Panc1 (cell line): Measurements from ENCODE around the gene NAPSA. TPM values are rescaled to one million over a fixed set of nuclear protein-coding genes. Genes with fewer than 3 reads are reported as not detected.
A peak's percentile ranks its signal among the peaks of the same experiment; 100 is the strongest.

Source experiments
- ATAC-seq: fragments of 200-7000 bp; cut with Tn5 transposase; 2 replicates; pipeline ENCODE4 v1.9.1; 2020; ENCODE audit warnings: mild to moderate bottlenecking, moderate library complexity
- BruUV-seq: library from RNA; stranded (reverse); fragments of 400-500 nt; replicated peaks from 2 replicates; lab custom pipeline; 2021; lab: Mats Ljungman, UMichigan
- CTCF ChIA-PET: fragments of 300-600 bp; sonication (Branson Sonifier 250); formaldehyde crosslinking; loops from one replicate; lab custom pipeline; 2022; ENCODE audit warnings: antibody characterized with exemption; lab: Charles Lee
- POLR2A ChIA-PET: fragments of 300-600 bp; sonication (Branson Sonifier 250); formaldehyde crosslinking; loops from one replicate; lab custom pipeline; 2022; ENCODE audit warnings: antibody characterized with exemption; lab: Charles Lee
- DNase-seq: peaks from one replicate; pipeline ENCODE4 v3.0.0-alpha.2; 2010; ENCODE audit warnings: low read depth, low spot score
- H3K27ac ChIP-seq: 2 replicates; pipeline ENCODE4 v1.5.1; 2011; ENCODE audit warnings: mild to moderate bottlenecking, low read length, inconsistent platforms
- H3K27me3 ChIP-seq: fragments of 200-500 bp; sonication (Bioruptor generic); 2 replicates; pipeline ENCODE4 v1.6.0; 2014; ENCODE audit warnings: low read length, inconsistent platforms; ENCODE audit not compliant: control insufficient read depth, insufficient read depth
- H3K36me3 ChIP-seq: fragments of 200-500 bp; sonication (Bioruptor generic); 2 replicates; pipeline ENCODE4 v1.5.1; 2014; ENCODE audit warnings: inconsistent platforms, mild to moderate bottlenecking, low read length, moderate library complexity; ENCODE audit not compliant: control insufficient read depth, insufficient read depth
- H3K4me1 ChIP-seq: 2 replicates; pipeline ENCODE4 v1.5.1; 2011; ENCODE audit warnings: inconsistent platforms, mild to moderate bottlenecking, low read length, moderate library complexity; ENCODE audit not compliant: control insufficient read depth, insufficient read depth
- H3K4me3 ChIP-seq, 2 experiments: 2 replicates each; pipeline ENCODE4 v1.5.1; 2011 to 2012; ENCODE audit warnings: low read depth in 2 of 2, low read length in 2 of 2, mild to moderate bottlenecking in 2 of 2, inconsistent platforms in 1 of 2, moderate library complexity in 1 of 2
- H3K9me3 ChIP-seq: fragments of 200-500 bp; sonication (Bioruptor generic); 2 replicates; pipeline ENCODE4 v1.5.1; 2014; ENCODE audit warnings: low read depth, mild to moderate bottlenecking, inconsistent platforms, low read length, moderate library complexity; ENCODE audit not compliant: control insufficient read depth, insufficient read depth
- CTCF ChIP-seq: fragments of 450-650 bp; IDR thresholded peaks from 2 replicates; pipeline ENCODE4 v1.5.1; 2017; ENCODE audit warnings: mild to moderate bottlenecking
- POLR2AphosphoS5 ChIP-seq: IDR thresholded peaks from 2 replicates; pipeline ENCODE4 v1.6.1; 2012; ENCODE audit warnings: mild to moderate bottlenecking, low read depth, low read length, moderate library complexity
- REST ChIP-seq, 2 experiments: IDR thresholded peaks; 2 replicates each; pipeline ENCODE4 v1.6.1; 2011 to 2012; ENCODE audit warnings: low read depth in 2 of 2, control low read depth in 1 of 2, low read length in 1 of 2, mild to moderate bottlenecking in 1 of 2, moderate library complexity in 1 of 2; ENCODE audit not compliant: insufficient read depth in 1 of 2
- SIN3A ChIP-seq: IDR thresholded peaks from 2 replicates; pipeline ENCODE4 v1.6.1; 2012; ENCODE audit warnings: low read depth, mild to moderate bottlenecking, low read length, moderate library complexity, borderline replicate concordance; ENCODE audit not compliant: insufficient read depth
- TCF7L2 ChIP-seq: IDR thresholded peaks from 2 replicates; pipeline ENCODE4 v1.6.1; 2011; ENCODE audit warnings: mild to moderate bottlenecking, low read depth, low read length, inconsistent platforms
- in situ Hi-C: cut with HindIII; loops from 2 replicates; pipeline ENCODE4 v1.10.0; 2016; ENCODE audit warnings: low sequenced_read_pairs, low pct_unique_long_range_greater_than_20kb
- intact Hi-C: fragments of 100-400 bp; cut with micrococcal nuclease; formaldehyde crosslinking; loops from one replicate; pipeline ENCODE4 v1.10.0; 2022; ENCODE audit not compliant: unreplicated experiment
- total RNA-seq: library from RNA; stranded (reverse); gene quantifications from one replicate; pipeline ENCODE4 v1.2.1, GENCODE V29; 2021; ENCODE audit not compliant: unreplicated experiment

The NAPSA gene
- total RNA-seq, 1 experiment from 2014 or later = 2.5 TPM

DNA sequence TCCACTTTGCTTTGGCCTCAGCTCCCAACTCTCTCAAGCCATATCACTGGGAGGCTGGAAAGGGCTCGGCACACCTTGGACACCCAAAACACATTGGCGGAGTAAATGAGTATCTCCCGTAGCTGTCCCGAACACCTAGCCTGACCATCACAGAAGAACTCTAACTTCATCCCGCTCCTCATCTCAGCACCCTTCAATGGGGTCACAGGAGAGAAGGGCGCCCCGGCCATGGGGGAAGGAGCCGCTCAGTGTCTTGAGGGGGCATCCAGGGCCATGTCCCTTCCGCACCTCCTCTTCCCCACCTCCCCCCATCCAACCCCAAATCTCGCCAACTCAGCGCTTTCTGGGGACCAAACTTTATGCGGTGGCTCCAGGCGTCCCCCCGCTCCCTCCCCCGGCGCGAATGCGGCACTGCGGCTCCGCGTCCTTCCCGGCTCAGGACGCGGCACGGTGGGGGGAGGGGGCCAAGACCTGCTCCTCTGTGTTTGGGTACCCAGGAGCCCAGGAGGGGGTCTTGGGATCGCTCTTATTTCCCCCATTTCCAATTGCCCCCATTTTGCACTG, 39.3 kb downstream of the NAPSA start:
- ATAC-seq (no peak), DNase-seq (no peak)
- no peak for TF ChIP-seq REST (IDR thresholded peaks at IDR 0.05; ENCODE audit: insufficient read depth in 1 of 2, low read depth in 2 of 2, low read length in 1 of 2)
- TF ChIP-seq POLR2AphosphoS5 = no peak
- TF ChIP-seq CTCF = no peak
- no peak for TF ChIP-seq SIN3A
- TF ChIP-seq TCF7L2 = no peak
- intact Hi-C loops (no loop called here), in situ Hi-C loops (no loop called here)
- Histone ChIP-seq H3K4me1 (peaks cover 3% of the 10 kb centered on the region), H3K4me3 (peak overlapping the region; percentile 5 to 14; a peak in 3 of 4 replicates), H3K9me3 (no peaks in the 10 kb centered on the region), H3K27ac (no peak overlapping the region), H3K36me3 (no peaks in the 10 kb centered on the region), H3K27me3 (no peaks in the 10 kb centered on the region)
- BruUV-seq = TSS peak; percentile 62
- ChIA-PET CTCF (interaction anchor here (0.5 kb wide), 1 partner anchor 1519 kb away, joined by 4 read pairs; no protein-coding TSS in a partner anchor), POLR2A (no interaction called here)

GRCh38 chr19:50325310-50326100, 39.9 kb downstream of the NAPSA start:
- ATAC-seq (peak; percentile 32), DNase-seq (no peak)
- ChIA-PET POLR2A (no interaction called here), CTCF (interaction anchor here (0.5 to 0.7 kb wide), 3 partner anchors 9 to 1520 kb away, joined by 3 to 4 read pairs (median 4); no protein-coding TSS in a partner anchor)
- H3K4me3 ChIP-seq = peak overlapping the region; percentile 5 to 14; a peak in 2 of 4 replicates
- H3K9me3 ChIP-seq = no peaks in the 10 kb centered on the region
- in situ Hi-C loops = no loop called here
- peaks cover 3% of the 10 kb centered on the region for H3K4me1 ChIP-seq
- H3K27me3 ChIP-seq = no peaks in the 10 kb centered on the region
- intact Hi-C loops = no loop called here
- H3K36me3 ChIP-seq = no peaks in the 10 kb centered on the region
- BruUV-seq = no TSS peak
- H3K27ac ChIP-seq = no peak overlapping the region
- no peak for TF ChIP-seq CTCF
- no peak for TF ChIP-seq POLR2AphosphoS5
- TF ChIP-seq REST (IDR thresholded peaks at IDR 0.05; ENCODE audit: insufficient read depth in 1 of 2, low read depth in 2 of 2, low read length in 1 of 2) = peak; percentile 94 to 98
- no peak for TF ChIP-seq SIN3A
- no peak for TF ChIP-seq TCF7L2
